Measurements from ENCODE around the gene ESR1.

DNA sequence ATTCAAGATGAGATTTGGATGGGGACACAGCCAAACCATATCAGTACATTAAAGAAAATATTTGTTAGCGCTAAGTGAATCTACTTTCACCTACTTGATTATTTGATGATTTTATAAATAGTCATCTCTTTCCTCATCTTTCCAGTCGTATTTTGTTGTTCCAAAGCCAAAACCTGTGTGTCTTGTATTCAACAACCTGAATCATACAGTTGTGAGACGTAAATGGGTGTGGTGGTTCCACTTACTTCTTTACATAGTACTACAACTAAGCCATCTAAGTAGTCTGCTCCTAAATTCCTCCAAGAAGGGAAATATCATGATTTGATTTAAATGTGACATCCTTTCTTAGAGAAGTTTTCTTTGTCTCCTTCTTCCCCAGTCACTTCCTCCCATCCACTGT, 132.8 kb downstream of the ESR1 start:
- TF ChIP-seq PATZ1 (CRISPR knock-in tag; IDR thresholded peaks at IDR 0.05; ENCODE audit: borderline replicate concordance) (no peak), TSHZ2 (CRISPR knock-in tag; IDR thresholded peaks at IDR 0.05) (no peak), RARB (CRISPR knock-in tag; IDR thresholded peaks at IDR 0.05) (no peak), OSR1 (CRISPR knock-in tag; IDR thresholded peaks at IDR 0.05) (no peak), SNAI2 (CRISPR knock-in tag; IDR thresholded peaks at IDR 0.05) (no peak), GLIS3 (CRISPR knock-in tag; IDR thresholded peaks at IDR 0.05) (no peak), ZFP3 (CRISPR knock-in tag; IDR thresholded peaks at IDR 0.05) (no peak), ZFP30 (CRISPR knock-in tag; IDR thresholded peaks at IDR 0.05) (no peak), CREB5 (CRISPR knock-in tag; IDR thresholded peaks at IDR 0.05; ENCODE audit: low read depth) (no peak), ISL1 (CRISPR knock-in tag; IDR thresholded peaks at IDR 0.05) (no peak), ZC3H10 (CRISPR knock-in tag; IDR thresholded peaks at IDR 0.05) (no peak), TCF4 (CRISPR knock-in tag; IDR thresholded peaks at IDR 0.05; ENCODE audit: borderline replicate concordance) (no peak), ESRRG (CRISPR knock-in tag; IDR thresholded peaks at IDR 0.05) (no peak)
- TF ChIP-seq, protein P1, sequence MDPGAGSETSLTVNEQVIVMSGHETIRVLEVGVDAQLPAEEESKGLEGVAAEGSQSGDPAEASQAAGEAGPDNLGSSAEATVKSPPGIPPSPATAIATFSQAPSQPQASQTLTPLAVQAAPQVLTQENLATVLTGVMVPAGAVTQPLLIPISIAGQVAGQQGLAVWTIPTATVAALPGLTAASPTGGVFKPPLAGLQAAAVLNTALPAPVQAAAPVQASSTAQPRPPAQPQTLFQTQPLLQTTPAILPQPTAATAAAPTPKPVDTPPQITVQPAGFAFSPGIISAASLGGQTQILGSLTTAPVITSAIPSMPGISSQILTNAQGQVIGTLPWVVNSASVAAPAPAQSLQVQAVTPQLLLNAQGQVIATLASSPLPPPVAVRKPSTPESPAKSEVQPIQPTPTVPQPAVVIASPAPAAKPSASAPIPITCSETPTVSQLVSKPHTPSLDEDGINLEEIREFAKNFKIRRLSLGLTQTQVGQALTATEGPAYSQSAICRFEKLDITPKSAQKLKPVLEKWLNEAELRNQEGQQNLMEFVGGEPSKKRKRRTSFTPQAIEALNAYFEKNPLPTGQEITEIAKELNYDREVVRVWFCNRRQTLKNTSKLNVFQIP (CRISPR knock-in tag; IDR thresholded peaks at IDR 0.05; ENCODE audit: borderline replicate concordance, low read depth): no peak
